ENCODE data around the gene FRRS1.
A peak's percentile ranks its signal among the peaks of the same experiment; 100 is the strongest.

FRRS1 gene

GRCh38 chr1:99758073-99758511 lies 8.3 kb downstream of the FRRS1 start:
- Histone ChIP-seq H3K9ac (ENCODE audit: low read length) (peak overlapping the region; percentile 18; the same call in 1 of the 2 replicates), H3F3A (ENCODE audit: insufficient read depth, low read length) (peaks cover 6% of the 10 kb centered on the region; the same call in 1 of the 2 replicates), H3K27me3 (replicated peaks; ENCODE audit: insufficient read depth, low read length) (no peaks in the 10 kb centered on the region), H3K79me2 (ENCODE audit: low read length) (no peaks in the 10 kb centered on the region), H4K20me1 (ENCODE audit: insufficient read depth, low read length) (no peaks in the 10 kb centered on the region), H3K9me3 (replicated peaks; ENCODE audit: insufficient read depth, low read length) (no peaks in the 10 kb centered on the region), H2AFZ (ENCODE audit: low read length) (0 out of 2 replicates have a peak overlapping the region, but pooled peaks have one; percentile 23), H3K4me3 (ENCODE audit: low read length) (no peak overlapping the region; the same call in 1 of the 2 replicates), H3K4me1 (ENCODE audit: low read length) (0 out of 2 replicates have a peak, but pooled peaks cover 10% of the 10 kb centered on the region), H3K36me3 (replicated peaks; ENCODE audit: insufficient read depth, low read length) (no peaks in the 10 kb centered on the region), H3K9me2 (replicated peaks; ENCODE audit: insufficient read depth, low read length) (no peaks in the 10 kb centered on the region), H3K4me2 (ENCODE audit: low read depth, low read length) (peak overlapping the region; percentile 52; the same call in 1 of the 2 replicates), H3K27ac (ENCODE audit: low read length) (peak overlapping the region; percentile 47; the same call in 1 of the 2 replicates)
- TF ChIP-seq EZH2phosphoT487 (IDR thresholded peaks at IDR 0.05; ENCODE audit: low read length) (no peak), EZH2 (optimal IDR thresholded peaks at IDR 0.05; ENCODE audit: low read depth, low read length) (no peak), CTCF (IDR thresholded peaks at IDR 0.05; ENCODE audit: low read length) (no peak)
- DNase-seq, result peak; percentile 53

GRCh38 chr1:99756598-99756997 lies 9.8 kb downstream of the FRRS1 start:
- no peaks in the 10 kb centered on the region for H3K79me2 ChIP-seq (ENCODE audit: low read length)
- H2AFZ ChIP-seq (ENCODE audit: low read length), result no peak overlapping the region
- H3K27me3 ChIP-seq (replicated peaks; ENCODE audit: insufficient read depth, low read length), result no peaks in the 10 kb centered on the region
- no peaks in the 10 kb centered on the region for H3K9me2 ChIP-seq (replicated peaks; ENCODE audit: insufficient read depth, low read length)
- no peak overlapping the region for H3K27ac ChIP-seq (ENCODE audit: low read length)
- no peak overlapping the region for H3K4me2 ChIP-seq (ENCODE audit: low read depth, low read length)
- no peaks in the 10 kb centered on the region for H3K36me3 ChIP-seq (replicated peaks; ENCODE audit: insufficient read depth, low read length)
- no peak overlapping the region for H3K9ac ChIP-seq (ENCODE audit: low read length)
- H3K9me3 ChIP-seq (replicated peaks; ENCODE audit: insufficient read depth, low read length), result no peaks in the 10 kb centered on the region
- no peak overlapping the region for H3K4me3 ChIP-seq (ENCODE audit: low read length)
- TF ChIP-seq EZH2phosphoT487 (IDR thresholded peaks at IDR 0.05; ENCODE audit: low read length) (no peak), EZH2 (optimal IDR thresholded peaks at IDR 0.05; ENCODE audit: low read depth, low read length) (no peak)
- peaks cover 6% of the 10 kb centered on the region; the same call in 1 of the 2 replicates for H3F3A ChIP-seq (ENCODE audit: insufficient read depth, low read length)
- 0 out of 2 replicates have a peak, but pooled peaks cover 10% of the 10 kb centered on the region for H3K4me1 ChIP-seq (ENCODE audit: low read length)
- no peak for DNase-seq
- no peaks in the 10 kb centered on the region for H4K20me1 ChIP-seq (ENCODE audit: insufficient read depth, low read length)

GRCh38 chr1:99755664-99756063 lies 10.8 kb downstream of the FRRS1 start:
- H3K36me3 ChIP-seq (replicated peaks; ENCODE audit: insufficient read depth, low read length), result no peaks in the 10 kb centered on the region
- H3K4me2 ChIP-seq (ENCODE audit: low read depth, low read length), result no peak overlapping the region
- H3F3A ChIP-seq (ENCODE audit: insufficient read depth, low read length), result peaks cover 6% of the 10 kb centered on the region; the same call in 1 of the 2 replicates
- DNase-seq, result no peak
- H3K4me1 ChIP-seq (ENCODE audit: low read length), result 0 out of 2 replicates have a peak, but pooled peaks cover 10% of the 10 kb centered on the region
- H3K4me3 ChIP-seq (ENCODE audit: low read length), result no peak overlapping the region
- H3K9me3 ChIP-seq (replicated peaks; ENCODE audit: insufficient read depth, low read length), result no peaks in the 10 kb centered on the region
- H3K9ac ChIP-seq (ENCODE audit: low read length), result no peak overlapping the region
- no peaks in the 10 kb centered on the region for H4K20me1 ChIP-seq (ENCODE audit: insufficient read depth, low read length)
- no peaks in the 10 kb centered on the region for H3K9me2 ChIP-seq (replicated peaks; ENCODE audit: insufficient read depth, low read length)
- H3K27ac ChIP-seq (ENCODE audit: low read length), result no peak overlapping the region
- H3K79me2 ChIP-seq (ENCODE audit: low read length), result no peaks in the 10 kb centered on the region
- no peaks in the 10 kb centered on the region for H3K27me3 ChIP-seq (replicated peaks; ENCODE audit: insufficient read depth, low read length)
- TF ChIP-seq CTCF (IDR thresholded peaks at IDR 0.05; ENCODE audit: low read length), result no peak
- TF ChIP-seq EZH2phosphoT487 (IDR thresholded peaks at IDR 0.05; ENCODE audit: low read length), result no peak
- TF ChIP-seq EZH2 (optimal IDR thresholded peaks at IDR 0.05; ENCODE audit: low read depth, low read length), result no peak
- no peak overlapping the region for H2AFZ ChIP-seq (ENCODE audit: low read length)

- no peak overlapping the region for H2AFZ ChIP-seq (ENCODE audit: low read length)
- H3K36me3 ChIP-seq (replicated peaks; ENCODE audit: insufficient read depth, low read length), result no peaks in the 10 kb centered on the region
- H4K20me1 ChIP-seq (ENCODE audit: insufficient read depth, low read length), result no peaks in the 10 kb centered on the region
- H3K79me2 ChIP-seq (ENCODE audit: low read length), result no peaks in the 10 kb centered on the region
- peaks cover 6% of the 10 kb centered on the region; the same call in 1 of the 2 replicates for H3F3A ChIP-seq (ENCODE audit: insufficient read depth, low read length)
- no peak overlapping the region for H3K9ac ChIP-seq (ENCODE audit: low read length)
- no peak for DNase-seq
- TF ChIP-seq EZH2phosphoT487 (IDR thresholded peaks at IDR 0.05; ENCODE audit: low read length), result no peak
- TF ChIP-seq EZH2 (optimal IDR thresholded peaks at IDR 0.05; ENCODE audit: low read depth, low read length), result no peak
- TF ChIP-seq CTCF (IDR thresholded peaks at IDR 0.05; ENCODE audit: low read length), result no peak
- 0 out of 2 replicates have a peak, but pooled peaks cover 10% of the 10 kb centered on the region for H3K4me1 ChIP-seq (ENCODE audit: low read length)
- H3K27me3 ChIP-seq (replicated peaks; ENCODE audit: insufficient read depth, low read length), result no peaks in the 10 kb centered on the region
- no peaks in the 10 kb centered on the region for H3K9me2 ChIP-seq (replicated peaks; ENCODE audit: insufficient read depth, low read length)
- H3K9me3 ChIP-seq (replicated peaks; ENCODE audit: insufficient read depth, low read length), result no peaks in the 10 kb centered on the region
- no peak overlapping the region for H3K4me3 ChIP-seq (ENCODE audit: low read length)
- H3K27ac ChIP-seq (ENCODE audit: low read length), result no peak overlapping the region
- H3K4me2 ChIP-seq (ENCODE audit: low read depth, low read length), result no peak overlapping the region
Observed at GRCh38 chr1:99754697-99755096, 11.7 kb downstream of the FRRS1 start.

All from MM.1S (cell line).